WTC11 (cell line): ENCODE results near the gene GALNTL6. TPM values are rescaled to one million over a fixed set of nuclear protein-coding genes. Genes with fewer than 3 reads are reported as not detected.

ENCODE experiments used
- ATAC-seq: fragments of 200-7000 bp; cut with Tn5 transposase; 2 replicates; pipeline ENCODE4 v1.10.0; 2021; ENCODE audit warnings: mild to moderate bottlenecking, moderate library complexity
- CTCF ChIA-PET: fragments of 300-600 bp; sonication (Branson Sonifier 250); formaldehyde crosslinking; loops from one replicate; lab custom pipeline; 2021; ENCODE audit warnings: antibody characterized with exemption; lab: Charles Lee
- POLR2A ChIA-PET: fragments of 350-600 bp; sonication (Branson Sonifier 250); formaldehyde crosslinking; loops from one replicate; lab custom pipeline; 2021; ENCODE audit warnings: antibody characterized with exemption; lab: Charles Lee
- DNase-seq: peaks from one replicate; pipeline ENCODE4 v3.0.0; 2021; ENCODE audit warnings: low spot score
- H3K27ac Mint-ChIP-seq: 2 replicates; pipeline ENCODE4 v1.8.0; 2021; ENCODE audit warnings: mixed read lengths
- H3K27me3 Mint-ChIP-seq: 2 replicates; pipeline ENCODE4 v1.8.0; 2021; ENCODE audit warnings: low read depth, mild to moderate bottlenecking, moderate library complexity, mixed read lengths
- H3K36me3 Mint-ChIP-seq: 2 replicates; pipeline ENCODE4 v1.8.0; 2021; ENCODE audit warnings: mixed read lengths
- H3K4me1 Mint-ChIP-seq: 2 replicates; pipeline ENCODE4 v1.8.0; 2022; ENCODE audit warnings: mixed read lengths
- H3K4me3 Mint-ChIP-seq: 2 replicates; pipeline ENCODE4 v1.8.0; 2021; ENCODE audit warnings: mild to moderate bottlenecking, moderate library complexity, mixed read lengths
- H3K9me3 Mint-ChIP-seq: 2 replicates; pipeline ENCODE4 v1.8.0; 2021; ENCODE audit warnings: mixed read lengths
- CREM ChIP-seq: sonication (generic); formaldehyde crosslinking; IDR thresholded peaks from 2 replicates; pipeline ENCODE4 v1.8.1; 2022; ENCODE audit warnings: mild to moderate bottlenecking, missing genetic modification reagents, moderate library complexity
- EMX1 ChIP-seq: fragments of 250-450 bp; sonication (Bioruptor Pico); IDR thresholded peaks from 2 replicates; pipeline ENCODE4 v1.8.0; 2021; ENCODE audit warnings: mild to moderate bottlenecking
- ETV6 ChIP-seq: sonication (generic); formaldehyde crosslinking; IDR thresholded peaks from 2 replicates; pipeline ENCODE4 v1.8.1; 2022; ENCODE audit warnings: mild to moderate bottlenecking, missing genetic modification reagents
- GABPB1 ChIP-seq: sonication (generic); formaldehyde crosslinking; IDR thresholded peaks from 2 replicates; pipeline ENCODE4 v1.8.1; 2023; ENCODE audit warnings: mild to moderate bottlenecking, missing genetic modification reagents
- JUN ChIP-seq: sonication (generic); formaldehyde crosslinking; IDR thresholded peaks from 2 replicates; pipeline ENCODE4 v1.8.0; 2023; ENCODE audit warnings: mild to moderate bottlenecking, missing genetic modification reagents
- NFATC4 ChIP-seq: fragments of 250-450 bp; sonication (Bioruptor Pico); IDR thresholded peaks from 2 replicates; pipeline ENCODE4 v1.9.0; 2021; ENCODE audit warnings: mild to moderate bottlenecking
- NFE2L1 ChIP-seq: sonication (generic); formaldehyde crosslinking; IDR thresholded peaks from 2 replicates; pipeline ENCODE4 v1.8.1; 2023; ENCODE audit warnings: missing genetic modification reagents
- RORB ChIP-seq: fragments of 250-450 bp; sonication (Bioruptor Pico); IDR thresholded peaks from 2 replicates; pipeline ENCODE4 v1.9.0; 2021; ENCODE audit warnings: mild to moderate bottlenecking
- SMAD3 ChIP-seq: sonication (generic); formaldehyde crosslinking; IDR thresholded peaks from 2 replicates; pipeline ENCODE4 v1.8.0; 2022; ENCODE audit warnings: missing genetic modification reagents, mild to moderate bottlenecking, borderline replicate concordance
- ZNF121 ChIP-seq: sonication (generic); formaldehyde crosslinking; IDR thresholded peaks from 2 replicates; pipeline ENCODE4 v1.8.0; 2023; ENCODE audit warnings: missing genetic modification reagents
- ZNF138 ChIP-seq: sonication (generic); formaldehyde crosslinking; conservative IDR thresholded peaks from 2 replicates; pipeline ENCODE4 v1.8.1; 2022; ENCODE audit warnings: mild to moderate bottlenecking, moderate library complexity, missing genetic modification reagents
- ZNF232 ChIP-seq: sonication (generic); formaldehyde crosslinking; IDR thresholded peaks from 2 replicates; pipeline ENCODE4 v1.8.0; 2022; ENCODE audit warnings: mild to moderate bottlenecking, missing genetic modification reagents
- ZNF263 ChIP-seq: sonication (generic); formaldehyde crosslinking; IDR thresholded peaks from 2 replicates; pipeline ENCODE4 v1.8.1; 2022; ENCODE audit warnings: low read depth, mild to moderate bottlenecking, moderate library complexity, missing genetic modification reagents
- ZNF416 ChIP-seq: fragments of 250-450 bp; sonication (Bioruptor Pico); IDR thresholded peaks from 2 replicates; pipeline ENCODE4 v1.9.0; 2021; ENCODE audit warnings: mild to moderate bottlenecking, inconsistent platforms
- total RNA-seq: library from RNA; stranded (reverse); gene quantifications from 3 replicates; pipeline ENCODE4 v1.2.3, GENCODE V29; 2021
- TF ChIP-seq, protein P1 (sequence below): sonication (generic); formaldehyde crosslinking; IDR thresholded peaks from 2 replicates; pipeline ENCODE4 v1.8.1; 2023; ENCODE audit warnings: mild to moderate bottlenecking, missing genetic modification reagents, moderate library complexity
- TF ChIP-seq, protein P2 (sequence below): sonication (generic); formaldehyde crosslinking; IDR thresholded peaks from 2 replicates; pipeline ENCODE4 v1.8.0; 2023; ENCODE audit warnings: missing genetic modification reagents
- TF ChIP-seq, protein P3 (sequence below): sonication (generic); formaldehyde crosslinking; IDR thresholded peaks from 2 replicates; pipeline ENCODE4 v1.8.0; 2022; ENCODE audit warnings: mild to moderate bottlenecking, missing genetic modification reagents
- TF ChIP-seq, protein P4 (sequence below): sonication (generic); formaldehyde crosslinking; conservative IDR thresholded peaks from 2 replicates; pipeline ENCODE4 v1.8.1; 2023; ENCODE audit warnings: mild to moderate bottlenecking, low read depth, missing genetic modification reagents, moderate library complexity
- TF ChIP-seq, protein P5 (sequence below): sonication (generic); formaldehyde crosslinking; IDR thresholded peaks from 2 replicates; pipeline ENCODE4 v1.8.1; 2023; ENCODE audit warnings: mild to moderate bottlenecking, missing genetic modification reagents, borderline replicate concordance
- TF ChIP-seq, protein P6 (sequence below): fragments of 250-450 bp; sonication (Bioruptor Pico); IDR thresholded peaks from 2 replicates; pipeline ENCODE4 v1.9.0; 2021; ENCODE audit warnings: mild to moderate bottlenecking
- TF ChIP-seq, protein P7 (sequence below): fragments of 250-450 bp; sonication (Bioruptor Pico); IDR thresholded peaks from 2 replicates; pipeline ENCODE4 v1.9.0; 2021; ENCODE audit warnings: moderate library complexity, mild to moderate bottlenecking, inconsistent platforms, borderline replicate concordance

The GALNTL6 gene
- total RNA-seq, 1 experiment from 2014 or later: 0.24 TPM

DNA sequence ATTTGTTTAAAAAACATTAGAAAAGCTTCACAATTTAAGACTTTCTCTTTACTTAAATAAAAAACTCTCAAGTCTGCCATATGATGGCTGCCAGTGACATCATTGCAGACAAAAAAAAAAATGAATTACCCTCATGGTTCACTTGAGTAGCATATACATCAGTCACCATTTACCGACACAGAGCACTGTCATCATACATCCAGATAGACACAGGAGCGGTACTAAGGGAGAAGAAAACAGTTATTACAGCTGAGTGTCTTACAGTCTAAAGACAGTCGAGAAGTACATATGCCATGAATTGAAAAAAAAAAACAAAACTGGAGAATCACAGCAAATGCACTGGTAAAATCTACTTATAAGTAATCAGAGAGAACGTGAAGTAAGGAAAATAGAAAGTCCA lies 949.7 kb downstream of the GALNTL6 start (continued):
- TF ChIP-seq, protein P1, sequence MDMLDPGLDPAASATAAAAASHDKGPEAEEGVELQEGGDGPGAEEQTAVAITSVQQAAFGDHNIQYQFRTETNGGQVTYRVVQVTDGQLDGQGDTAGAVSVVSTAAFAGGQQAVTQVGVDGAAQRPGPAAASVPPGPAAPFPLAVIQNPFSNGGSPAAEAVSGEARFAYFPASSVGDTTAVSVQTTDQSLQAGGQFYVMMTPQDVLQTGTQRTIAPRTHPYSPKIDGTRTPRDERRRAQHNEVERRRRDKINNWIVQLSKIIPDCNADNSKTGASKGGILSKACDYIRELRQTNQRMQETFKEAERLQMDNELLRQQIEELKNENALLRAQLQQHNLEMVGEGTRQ (CRISPR knock-in tag): no peak
- TF ChIP-seq, protein P2, sequence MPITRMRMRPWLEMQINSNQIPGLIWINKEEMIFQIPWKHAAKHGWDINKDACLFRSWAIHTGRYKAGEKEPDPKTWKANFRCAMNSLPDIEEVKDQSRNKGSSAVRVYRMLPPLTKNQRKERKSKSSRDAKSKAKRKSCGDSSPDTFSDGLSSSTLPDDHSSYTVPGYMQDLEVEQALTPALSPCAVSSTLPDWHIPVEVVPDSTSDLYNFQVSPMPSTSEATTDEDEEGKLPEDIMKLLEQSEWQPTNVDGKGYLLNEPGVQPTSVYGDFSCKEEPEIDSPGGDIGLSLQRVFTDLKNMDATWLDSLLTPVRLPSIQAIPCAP (CRISPR knock-in tag): no peak
- TF ChIP-seq ZNF416 (CRISPR knock-in tag): no peak

DNA sequence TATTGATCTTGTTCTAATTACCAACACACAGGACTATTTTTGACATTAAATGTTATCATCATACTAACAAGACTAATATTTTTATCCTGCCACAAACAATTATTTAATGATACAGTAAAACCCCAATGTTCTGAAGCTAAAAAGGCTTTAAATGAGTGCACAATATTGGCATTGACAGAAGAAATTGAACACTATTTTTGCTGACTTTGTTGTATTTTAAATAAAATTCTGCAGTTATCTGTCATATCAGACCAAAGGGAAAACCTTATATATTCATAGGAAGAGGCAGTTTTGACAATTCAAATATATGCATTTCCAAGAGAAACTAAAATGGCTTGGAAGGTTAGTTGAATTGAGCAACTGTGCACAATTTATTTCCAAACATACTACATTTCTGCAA lies 957.6 kb downstream of the GALNTL6 start:
- no peak overlapping the region for H3K27ac Mint-ChIP-seq
- no peak overlapping the region for H3K4me3 Mint-ChIP-seq
- no peak for DNase-seq
- ATAC-seq: no peak
- H3K27me3 Mint-ChIP-seq: no peaks in the 10 kb centered on the region
- POLR2A ChIA-PET: no interaction called here
- peaks cover 15% of the 10 kb centered on the region for H3K9me3 Mint-ChIP-seq
- CTCF ChIA-PET: no interaction called here
- TF ChIP-seq ZNF121 (CRISPR knock-in tag): no peak
- no peak for TF ChIP-seq ZNF263 (CRISPR knock-in tag)
- no peak for TF ChIP-seq JUN
- no peak for TF ChIP-seq CREM (CRISPR knock-in tag)
- no peak for TF ChIP-seq EMX1 (CRISPR knock-in tag)
- TF ChIP-seq SMAD3: no peak
- TF ChIP-seq NFATC4: no peak
- TF ChIP-seq, protein P1 (CRISPR knock-in tag): no peak
- TF ChIP-seq, protein P3, sequence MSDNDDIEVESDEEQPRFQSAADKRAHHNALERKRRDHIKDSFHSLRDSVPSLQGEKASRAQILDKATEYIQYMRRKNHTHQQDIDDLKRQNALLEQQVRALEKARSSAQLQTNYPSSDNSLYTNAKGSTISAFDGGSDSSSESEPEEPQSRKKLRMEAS (CRISPR knock-in tag): no peak
- no peak for TF ChIP-seq NFE2L1
- TF ChIP-seq ETV6 (CRISPR knock-in tag): no peak
- TF ChIP-seq ZNF138 (CRISPR knock-in tag): no peak
- no peaks in the 10 kb centered on the region for H3K36me3 Mint-ChIP-seq
- peaks cover 13% of the 10 kb centered on the region for H3K4me1 Mint-ChIP-seq

DNA sequence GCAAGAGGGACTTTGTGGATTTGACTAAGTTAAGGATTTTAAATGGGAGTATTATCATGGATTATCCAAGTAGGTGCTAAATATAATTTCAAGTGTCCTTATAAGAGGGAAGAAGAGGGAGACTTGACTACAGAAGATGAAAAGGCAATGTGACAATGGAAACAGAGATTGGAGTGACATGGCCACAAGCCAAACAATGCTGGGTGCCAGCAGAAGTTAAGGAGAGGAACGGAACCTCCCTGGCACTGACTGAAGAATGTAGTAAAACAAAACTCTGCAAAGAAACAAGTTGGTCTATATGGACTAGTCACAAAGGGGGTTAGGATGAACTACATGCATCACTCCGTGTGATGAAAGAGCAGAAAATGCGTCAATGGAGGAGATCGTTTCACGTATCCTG lies 959.6 kb downstream of the GALNTL6 start:
- no peaks in the 10 kb centered on the region for H3K36me3 Mint-ChIP-seq
- POLR2A ChIA-PET: no interaction called here
- TF ChIP-seq, protein P4, sequence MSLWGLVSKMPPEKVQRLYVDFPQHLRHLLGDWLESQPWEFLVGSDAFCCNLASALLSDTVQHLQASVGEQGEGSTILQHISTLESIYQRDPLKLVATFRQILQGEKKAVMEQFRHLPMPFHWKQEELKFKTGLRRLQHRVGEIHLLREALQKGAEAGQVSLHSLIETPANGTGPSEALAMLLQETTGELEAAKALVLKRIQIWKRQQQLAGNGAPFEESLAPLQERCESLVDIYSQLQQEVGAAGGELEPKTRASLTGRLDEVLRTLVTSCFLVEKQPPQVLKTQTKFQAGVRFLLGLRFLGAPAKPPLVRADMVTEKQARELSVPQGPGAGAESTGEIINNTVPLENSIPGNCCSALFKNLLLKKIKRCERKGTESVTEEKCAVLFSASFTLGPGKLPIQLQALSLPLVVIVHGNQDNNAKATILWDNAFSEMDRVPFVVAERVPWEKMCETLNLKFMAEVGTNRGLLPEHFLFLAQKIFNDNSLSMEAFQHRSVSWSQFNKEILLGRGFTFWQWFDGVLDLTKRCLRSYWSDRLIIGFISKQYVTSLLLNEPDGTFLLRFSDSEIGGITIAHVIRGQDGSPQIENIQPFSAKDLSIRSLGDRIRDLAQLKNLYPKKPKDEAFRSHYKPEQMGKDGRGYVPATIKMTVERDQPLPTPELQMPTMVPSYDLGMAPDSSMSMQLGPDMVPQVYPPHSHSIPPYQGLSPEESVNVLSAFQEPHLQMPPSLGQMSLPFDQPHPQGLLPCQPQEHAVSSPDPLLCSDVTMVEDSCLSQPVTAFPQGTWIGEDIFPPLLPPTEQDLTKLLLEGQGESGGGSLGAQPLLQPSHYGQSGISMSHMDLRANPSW (CRISPR knock-in tag): no peak
- no peak for TF ChIP-seq ZNF232
- TF ChIP-seq, protein P5, sequence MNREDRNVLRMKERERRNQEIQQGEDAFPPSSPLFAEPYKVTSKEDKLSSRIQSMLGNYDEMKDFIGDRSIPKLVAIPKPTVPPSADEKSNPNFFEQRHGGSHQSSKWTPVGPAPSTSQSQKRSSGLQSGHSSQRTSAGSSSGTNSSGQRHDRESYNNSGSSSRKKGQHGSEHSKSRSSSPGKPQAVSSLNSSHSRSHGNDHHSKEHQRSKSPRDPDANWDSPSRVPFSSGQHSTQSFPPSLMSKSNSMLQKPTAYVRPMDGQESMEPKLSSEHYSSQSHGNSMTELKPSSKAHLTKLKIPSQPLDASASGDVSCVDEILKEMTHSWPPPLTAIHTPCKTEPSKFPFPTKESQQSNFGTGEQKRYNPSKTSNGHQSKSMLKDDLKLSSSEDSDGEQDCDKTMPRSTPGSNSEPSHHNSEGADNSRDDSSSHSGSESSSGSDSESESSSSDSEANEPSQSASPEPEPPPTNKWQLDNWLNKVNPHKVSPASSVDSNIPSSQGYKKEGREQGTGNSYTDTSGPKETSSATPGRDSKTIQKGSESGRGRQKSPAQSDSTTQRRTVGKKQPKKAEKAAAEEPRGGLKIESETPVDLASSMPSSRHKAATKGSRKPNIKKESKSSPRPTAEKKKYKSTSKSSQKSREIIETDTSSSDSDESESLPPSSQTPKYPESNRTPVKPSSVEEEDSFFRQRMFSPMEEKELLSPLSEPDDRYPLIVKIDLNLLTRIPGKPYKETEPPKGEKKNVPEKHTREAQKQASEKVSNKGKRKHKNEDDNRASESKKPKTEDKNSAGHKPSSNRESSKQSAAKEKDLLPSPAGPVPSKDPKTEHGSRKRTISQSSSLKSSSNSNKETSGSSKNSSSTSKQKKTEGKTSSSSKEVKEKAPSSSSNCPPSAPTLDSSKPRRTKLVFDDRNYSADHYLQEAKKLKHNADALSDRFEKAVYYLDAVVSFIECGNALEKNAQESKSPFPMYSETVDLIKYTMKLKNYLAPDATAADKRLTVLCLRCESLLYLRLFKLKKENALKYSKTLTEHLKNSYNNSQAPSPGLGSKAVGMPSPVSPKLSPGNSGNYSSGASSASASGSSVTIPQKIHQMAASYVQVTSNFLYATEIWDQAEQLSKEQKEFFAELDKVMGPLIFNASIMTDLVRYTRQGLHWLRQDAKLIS: no peak
- no peak for TF ChIP-seq RORB (CRISPR knock-in tag)
- TF ChIP-seq, protein P6, sequence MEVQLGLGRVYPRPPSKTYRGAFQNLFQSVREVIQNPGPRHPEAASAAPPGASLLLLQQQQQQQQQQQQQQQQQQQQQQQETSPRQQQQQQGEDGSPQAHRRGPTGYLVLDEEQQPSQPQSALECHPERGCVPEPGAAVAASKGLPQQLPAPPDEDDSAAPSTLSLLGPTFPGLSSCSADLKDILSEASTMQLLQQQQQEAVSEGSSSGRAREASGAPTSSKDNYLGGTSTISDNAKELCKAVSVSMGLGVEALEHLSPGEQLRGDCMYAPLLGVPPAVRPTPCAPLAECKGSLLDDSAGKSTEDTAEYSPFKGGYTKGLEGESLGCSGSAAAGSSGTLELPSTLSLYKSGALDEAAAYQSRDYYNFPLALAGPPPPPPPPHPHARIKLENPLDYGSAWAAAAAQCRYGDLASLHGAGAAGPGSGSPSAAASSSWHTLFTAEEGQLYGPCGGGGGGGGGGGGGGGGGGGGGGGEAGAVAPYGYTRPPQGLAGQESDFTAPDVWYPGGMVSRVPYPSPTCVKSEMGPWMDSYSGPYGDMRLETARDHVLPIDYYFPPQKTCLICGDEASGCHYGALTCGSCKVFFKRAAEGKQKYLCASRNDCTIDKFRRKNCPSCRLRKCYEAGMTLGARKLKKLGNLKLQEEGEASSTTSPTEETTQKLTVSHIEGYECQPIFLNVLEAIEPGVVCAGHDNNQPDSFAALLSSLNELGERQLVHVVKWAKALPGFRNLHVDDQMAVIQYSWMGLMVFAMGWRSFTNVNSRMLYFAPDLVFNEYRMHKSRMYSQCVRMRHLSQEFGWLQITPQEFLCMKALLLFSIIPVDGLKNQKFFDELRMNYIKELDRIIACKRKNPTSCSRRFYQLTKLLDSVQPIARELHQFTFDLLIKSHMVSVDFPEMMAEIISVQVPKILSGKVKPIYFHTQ: no peak
- TF ChIP-seq, protein P7, sequence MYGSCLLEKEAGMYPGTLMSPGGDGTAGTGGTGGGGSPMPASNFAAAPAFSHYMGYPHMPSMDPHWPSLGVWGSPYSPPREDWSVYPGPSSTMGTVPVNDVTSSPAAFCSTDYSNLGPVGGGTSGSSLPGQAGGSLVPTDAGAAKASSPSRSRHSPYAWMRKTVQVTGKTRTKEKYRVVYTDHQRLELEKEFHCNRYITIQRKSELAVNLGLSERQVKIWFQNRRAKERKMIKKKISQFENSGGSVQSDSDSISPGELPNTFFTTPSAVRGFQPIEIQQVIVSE (CRISPR knock-in tag): no peak
- no peak for TF ChIP-seq GABPB1 (CRISPR knock-in tag)

More for the DNA sequence above, 959.6 kb downstream of the GALNTL6 start:
- ATAC-seq (no peak), DNase-seq (no peak)
- peaks cover 15% of the 10 kb centered on the region for H3K9me3 Mint-ChIP-seq
- H3K27ac Mint-ChIP-seq: no peak overlapping the region
- H3K27me3 Mint-ChIP-seq: no peaks in the 10 kb centered on the region
- no peaks in the 10 kb centered on the region for H3K4me1 Mint-ChIP-seq
- CTCF ChIA-PET: no interaction called here
- H3K4me3 Mint-ChIP-seq: no peak overlapping the region
